NB4 (cell line): Measurements from ENCODE around the gene AKT1S1.

Experiments used
- CTCF ChIP-seq: IDR thresholded peaks from one replicate; pipeline ENCODE4 v1.5.1; 2012; ENCODE audit warnings: low read depth, low read length
- MAX ChIP-seq: IDR thresholded peaks from 2 replicates; pipeline ENCODE4 v1.6.1; 2011; ENCODE audit warnings: low read depth, low read length
- MYC ChIP-seq: IDR thresholded peaks from 2 replicates; pipeline ENCODE4 v1.6.1; 2011; ENCODE audit warnings: low read depth, low read length
- POLR2A ChIP-seq: IDR thresholded peaks from 2 replicates; pipeline ENCODE4 v1.6.1; 2011; ENCODE audit warnings: mild to moderate bottlenecking; ENCODE audit not compliant: insufficient read length; ENCODE audit errors: extremely low read depth

GRCh38 chr19:49863935-49864320 is 13.2 kb downstream of the AKT1S1 start:
- TF ChIP-seq CTCF (no peak), POLR2A (no peak), MYC (no peak), MAX (no peak)
